ENCODE data around the gene TLE4.

DNA sequence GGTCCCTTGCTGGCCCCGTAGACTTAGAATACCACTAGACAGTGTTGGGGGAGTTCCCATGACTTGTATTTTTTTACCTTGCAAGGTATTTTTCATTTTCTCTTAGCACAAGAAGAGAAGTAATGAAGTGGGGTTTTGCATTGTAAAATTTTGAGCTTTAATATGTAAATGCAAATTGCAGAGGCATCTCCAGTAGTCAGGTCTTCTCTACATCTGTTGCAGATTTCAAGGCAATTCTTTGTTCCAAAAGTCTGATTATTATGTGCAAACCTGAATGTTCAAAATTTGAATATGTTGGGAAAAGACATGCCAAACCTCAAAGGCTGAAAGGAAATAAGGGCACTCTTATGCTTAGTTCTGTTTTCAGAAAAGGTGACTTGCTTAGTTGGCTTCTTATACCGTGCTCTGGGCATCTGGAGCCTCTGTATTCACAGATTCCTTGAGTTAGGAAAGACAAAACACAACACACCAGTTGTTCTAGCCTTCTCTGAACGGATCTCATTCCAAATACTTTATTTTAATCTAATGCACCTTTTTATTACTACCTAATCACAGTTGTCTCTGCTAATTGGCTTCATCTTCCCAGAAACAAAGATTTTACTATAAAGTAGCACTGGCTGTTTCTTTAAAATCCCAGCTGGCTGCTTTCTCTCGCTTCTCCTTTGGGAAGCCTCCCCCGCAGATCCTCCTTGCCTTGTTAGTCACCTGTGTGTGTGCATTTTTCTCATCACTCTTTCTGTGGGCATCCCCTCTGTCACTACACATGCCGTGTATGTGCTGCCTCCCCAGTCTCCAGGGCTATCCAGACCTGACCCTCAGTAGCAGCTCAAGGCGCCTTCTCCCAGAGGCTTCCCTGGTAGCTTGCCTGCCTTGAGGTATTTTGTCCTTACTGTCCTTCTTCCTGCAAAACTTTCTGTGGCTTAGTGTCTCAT is 138.2 kb downstream of the TLE4 start:
- TF ChIP-seq, protein P1, sequence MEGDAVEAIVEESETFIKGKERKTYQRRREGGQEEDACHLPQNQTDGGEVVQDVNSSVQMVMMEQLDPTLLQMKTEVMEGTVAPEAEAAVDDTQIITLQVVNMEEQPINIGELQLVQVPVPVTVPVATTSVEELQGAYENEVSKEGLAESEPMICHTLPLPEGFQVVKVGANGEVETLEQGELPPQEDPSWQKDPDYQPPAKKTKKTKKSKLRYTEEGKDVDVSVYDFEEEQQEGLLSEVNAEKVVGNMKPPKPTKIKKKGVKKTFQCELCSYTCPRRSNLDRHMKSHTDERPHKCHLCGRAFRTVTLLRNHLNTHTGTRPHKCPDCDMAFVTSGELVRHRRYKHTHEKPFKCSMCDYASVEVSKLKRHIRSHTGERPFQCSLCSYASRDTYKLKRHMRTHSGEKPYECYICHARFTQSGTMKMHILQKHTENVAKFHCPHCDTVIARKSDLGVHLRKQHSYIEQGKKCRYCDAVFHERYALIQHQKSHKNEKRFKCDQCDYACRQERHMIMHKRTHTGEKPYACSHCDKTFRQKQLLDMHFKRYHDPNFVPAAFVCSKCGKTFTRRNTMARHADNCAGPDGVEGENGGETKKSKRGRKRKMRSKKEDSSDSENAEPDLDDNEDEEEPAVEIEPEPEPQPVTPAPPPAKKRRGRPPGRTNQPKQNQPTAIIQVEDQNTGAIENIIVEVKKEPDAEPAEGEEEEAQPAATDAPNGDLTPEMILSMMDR (conservative IDR thresholded peaks at IDR 0.05; ENCODE audit: low read depth, low read length), result no peak
- TF ChIP-seq EZH2 (IDR thresholded peaks at IDR 0.05; ENCODE audit: low read length, unreplicated experiment) (no peak), EZH2phosphoT487 (IDR thresholded peaks at IDR 0.05; ENCODE audit: borderline replicate concordance, low read length) (no peak)

Measured in PC-3 (cell line).